ENCODE measurements around the gene DQX1.

Gene DQX1

GRCh38 chr2:74554820-74555531 lies 28.9 kb upstream of the DQX1 start:
- TF ChIP-seq, protein P1, sequence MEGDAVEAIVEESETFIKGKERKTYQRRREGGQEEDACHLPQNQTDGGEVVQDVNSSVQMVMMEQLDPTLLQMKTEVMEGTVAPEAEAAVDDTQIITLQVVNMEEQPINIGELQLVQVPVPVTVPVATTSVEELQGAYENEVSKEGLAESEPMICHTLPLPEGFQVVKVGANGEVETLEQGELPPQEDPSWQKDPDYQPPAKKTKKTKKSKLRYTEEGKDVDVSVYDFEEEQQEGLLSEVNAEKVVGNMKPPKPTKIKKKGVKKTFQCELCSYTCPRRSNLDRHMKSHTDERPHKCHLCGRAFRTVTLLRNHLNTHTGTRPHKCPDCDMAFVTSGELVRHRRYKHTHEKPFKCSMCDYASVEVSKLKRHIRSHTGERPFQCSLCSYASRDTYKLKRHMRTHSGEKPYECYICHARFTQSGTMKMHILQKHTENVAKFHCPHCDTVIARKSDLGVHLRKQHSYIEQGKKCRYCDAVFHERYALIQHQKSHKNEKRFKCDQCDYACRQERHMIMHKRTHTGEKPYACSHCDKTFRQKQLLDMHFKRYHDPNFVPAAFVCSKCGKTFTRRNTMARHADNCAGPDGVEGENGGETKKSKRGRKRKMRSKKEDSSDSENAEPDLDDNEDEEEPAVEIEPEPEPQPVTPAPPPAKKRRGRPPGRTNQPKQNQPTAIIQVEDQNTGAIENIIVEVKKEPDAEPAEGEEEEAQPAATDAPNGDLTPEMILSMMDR (IDR thresholded peaks at IDR 0.05), result no peak
- H3K79me2 ChIP-seq, result no peaks in the 10 kb centered on the region
- H2AFZ ChIP-seq, result peak overlapping the region; percentile 96
- peaks cover 2% of the 10 kb centered on the region for H3K4me1 ChIP-seq
- no peak overlapping the region for H3K9ac ChIP-seq
- no peaks in the 10 kb centered on the region for H3K27me3 ChIP-seq (ENCODE audit: control insufficient read depth, insufficient read depth, low read length)
- peak overlapping the region; percentile 77 for H3K27ac ChIP-seq
- H3K4me2 ChIP-seq (ENCODE audit: low read length), result peak overlapping the region; percentile 64
- H3K4me3 ChIP-seq (ENCODE audit: low read depth, low read length), result peak overlapping the region; percentile 78
- H3K36me3 ChIP-seq (ENCODE audit: control insufficient read depth, insufficient read depth, low read length), result no peaks in the 10 kb centered on the region
- no peaks in the 10 kb centered on the region for H3K9me3 ChIP-seq (ENCODE audit: control insufficient read depth, low read length)

GRCh38 chr2:74553892-74554819 lies 28.1 kb upstream of the DQX1 start, which contains the start of the genes DOK1 and LOXL3:
TSS of gene DOK1 (plus strand) at chr2:74554720. CDS start at chr2:74554755, 35 bp downstream.
TSS of gene LOXL3 (minus strand) at chr2:74553942. CDS start at chr2:74552634, 1,308 bp downstream.
- peak within 1 kb of the TSS; percentile 96 for H2AFZ ChIP-seq
- H3K4me1 ChIP-seq, result peaks cover 10% of the 10 kb centered on the region
- peak within 1 kb of the TSS; percentile 78 for H3K4me3 ChIP-seq (ENCODE audit: low read depth, low read length)
- no peaks in the 10 kb centered on the region for H3K9me3 ChIP-seq (ENCODE audit: control insufficient read depth, low read length)
- no peak within 1 kb of the TSS for H3K9ac ChIP-seq
- peak within 1 kb of the TSS; percentile 64 for H3K4me2 ChIP-seq (ENCODE audit: low read length)
- no peaks in the 10 kb centered on the region for H3K27me3 ChIP-seq (ENCODE audit: control insufficient read depth, insufficient read depth, low read length)
- peak within 1 kb of the TSS; percentile 77 for H3K27ac ChIP-seq
- TF ChIP-seq, protein P1 (IDR thresholded peaks at IDR 0.05), result no peak
- no peaks in the 10 kb centered on the region for H3K36me3 ChIP-seq (ENCODE audit: control insufficient read depth, insufficient read depth, low read length)
- H3K79me2 ChIP-seq, result no peaks in the 10 kb centered on the region

DNA sequence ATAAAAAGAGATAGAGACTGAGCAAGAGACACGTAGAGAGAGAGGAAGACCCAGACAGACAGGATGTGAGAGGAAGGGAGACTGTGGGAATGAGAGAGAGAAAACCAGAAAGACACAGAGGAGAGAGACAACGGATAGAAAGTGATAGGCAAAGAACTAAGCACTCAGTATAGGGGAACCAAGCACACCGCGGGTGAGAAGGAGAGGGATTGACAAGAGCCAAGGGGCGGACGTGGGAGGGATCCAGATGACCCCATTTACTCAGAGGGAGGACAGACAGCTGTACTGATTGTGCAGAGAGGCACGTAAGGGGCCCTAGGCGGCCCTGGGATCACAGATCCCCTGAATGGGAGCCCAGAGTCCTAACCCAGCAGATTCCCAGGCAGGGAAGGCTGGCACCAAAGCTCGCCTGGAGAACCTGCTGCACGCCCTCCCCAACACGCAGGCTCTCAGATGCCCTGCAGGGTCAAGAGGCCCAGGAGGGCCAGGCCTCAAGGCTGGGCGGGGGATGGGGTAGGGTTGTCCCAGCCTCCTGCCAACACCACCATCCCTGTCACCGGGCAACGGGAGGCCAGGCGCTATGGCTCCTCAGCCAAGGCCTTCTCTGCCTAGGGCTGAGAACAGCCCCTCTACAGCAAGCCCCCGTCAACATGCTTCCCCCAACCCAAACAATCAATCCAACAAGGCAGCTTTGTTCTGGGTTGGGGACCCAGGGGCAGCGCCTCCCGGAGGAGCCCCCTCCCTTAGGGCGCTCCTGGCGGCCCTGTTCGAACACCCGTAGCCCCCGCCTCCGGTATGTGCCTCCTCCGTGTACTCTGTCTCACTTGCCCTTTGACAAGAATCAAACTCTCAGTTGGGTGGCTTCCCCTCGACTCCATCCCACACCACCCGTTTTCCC lies 27.1 kb upstream of the DQX1 start:
- H3K4me1 ChIP-seq, result peaks cover 10% of the 10 kb centered on the region
- H3K4me3 ChIP-seq (ENCODE audit: low read depth, low read length), result no peak overlapping the region
- peak overlapping the region; percentile 15 for H3K27ac ChIP-seq
- H3K79me2 ChIP-seq, result no peaks in the 10 kb centered on the region
- H3K27me3 ChIP-seq (ENCODE audit: control insufficient read depth, insufficient read depth, low read length), result no peaks in the 10 kb centered on the region
- no peaks in the 10 kb centered on the region for H3K9me3 ChIP-seq (ENCODE audit: control insufficient read depth, low read length)
- TF ChIP-seq, protein P1 (IDR thresholded peaks at IDR 0.05), result no peak
- no peaks in the 10 kb centered on the region for H3K36me3 ChIP-seq (ENCODE audit: control insufficient read depth, insufficient read depth, low read length)
- H3K4me2 ChIP-seq (ENCODE audit: low read length), result peak overlapping the region; percentile 64
- H2AFZ ChIP-seq, result peak overlapping the region; percentile 96
- no peak overlapping the region for H3K9ac ChIP-seq

DNA sequence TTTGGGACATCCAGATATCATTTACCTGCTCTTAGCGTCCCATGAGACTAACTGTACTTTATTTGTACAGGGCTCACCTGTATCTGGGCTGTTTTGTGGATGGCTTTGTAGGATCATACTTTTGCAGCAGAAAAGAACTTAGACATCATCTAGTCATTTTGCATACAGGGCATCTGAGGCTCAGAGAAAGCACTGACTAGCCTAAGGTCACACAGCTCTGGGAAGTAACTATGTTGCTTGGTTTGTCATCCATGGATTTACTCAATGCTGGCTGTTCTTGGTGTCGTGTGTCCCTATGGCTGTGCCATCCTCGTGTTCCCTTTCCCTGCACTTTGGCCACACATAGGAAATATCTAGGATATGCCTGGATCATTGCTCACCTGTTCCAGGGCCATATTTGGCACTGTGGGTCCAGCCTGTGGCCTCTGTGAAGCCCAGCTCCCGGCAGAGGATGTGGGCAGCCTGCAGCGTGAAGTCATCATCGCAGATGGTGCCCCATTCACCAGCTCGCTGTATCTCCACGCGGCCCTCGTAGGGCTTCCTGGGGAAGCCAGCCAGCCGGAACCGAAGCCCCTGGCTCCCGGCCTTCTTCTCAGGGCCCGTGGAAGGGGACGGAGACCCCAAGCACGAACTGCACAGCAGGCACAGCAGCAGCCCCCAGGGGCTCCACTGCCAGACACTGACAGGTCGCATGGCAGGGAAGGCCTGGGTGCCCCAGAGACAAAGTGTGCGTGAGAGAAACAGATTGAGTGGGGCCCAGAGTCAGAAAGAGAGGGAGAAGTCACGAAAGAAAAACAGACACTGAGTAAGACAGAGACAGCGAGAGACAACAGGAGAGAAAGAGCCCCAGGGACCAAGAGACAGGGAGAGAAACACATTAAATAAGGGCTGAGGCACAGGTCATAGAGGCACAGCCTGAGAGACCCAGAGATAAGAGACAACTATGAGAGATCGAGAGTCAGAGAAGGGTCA lies 26.2 kb upstream of the DQX1 start:
- Histone ChIP-seq H3K4me1 (peaks cover 10% of the 10 kb centered on the region), H3K4me3 (ENCODE audit: low read depth, low read length) (no peak overlapping the region), H3K9ac (no peak overlapping the region), H3K36me3 (ENCODE audit: control insufficient read depth, insufficient read depth, low read length) (no peaks in the 10 kb centered on the region), H3K27ac (no peak overlapping the region), H2AFZ (no peak overlapping the region), H3K9me3 (ENCODE audit: control insufficient read depth, low read length) (no peaks in the 10 kb centered on the region), H3K27me3 (ENCODE audit: control insufficient read depth, insufficient read depth, low read length) (no peaks in the 10 kb centered on the region), H3K79me2 (no peaks in the 10 kb centered on the region), H3K4me2 (ENCODE audit: low read length) (no peak overlapping the region)
- TF ChIP-seq, protein P1 (IDR thresholded peaks at IDR 0.05), result no peak

Measured in parathyroid adenoma (tissue), 2 donors.